Endothelial cell of hepatic sinusoid (primary cell): ENCODE data around the gene RAB44.

Experiments used
- in situ Hi-C: cut with HindIII; loops from 2 replicates; pipeline ENCODE4 v1.10.0; 2017; ENCODE audit warnings: low sequenced_read_pairs

Gene RAB44

DNA sequence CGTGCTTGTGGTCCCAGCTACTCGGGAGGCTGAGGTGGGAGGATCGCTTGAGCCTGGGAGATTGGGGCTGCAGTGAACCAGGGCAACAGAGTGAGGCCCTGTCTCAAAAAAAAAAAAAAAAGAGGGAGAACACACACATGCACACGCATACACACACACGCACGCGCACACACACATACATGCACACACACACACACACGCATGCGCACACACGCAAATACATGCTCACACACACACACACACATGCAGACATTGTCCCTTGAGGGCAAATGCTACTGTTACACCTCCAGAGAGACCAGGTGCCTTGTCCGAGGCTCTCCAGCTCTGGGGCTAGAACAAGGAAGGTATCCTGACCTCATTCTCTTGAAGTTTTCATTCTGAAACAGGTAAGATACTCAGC lies 64.5 kb downstream of the RAB44 start:
- in situ Hi-C loops: no loop called here

DNA sequence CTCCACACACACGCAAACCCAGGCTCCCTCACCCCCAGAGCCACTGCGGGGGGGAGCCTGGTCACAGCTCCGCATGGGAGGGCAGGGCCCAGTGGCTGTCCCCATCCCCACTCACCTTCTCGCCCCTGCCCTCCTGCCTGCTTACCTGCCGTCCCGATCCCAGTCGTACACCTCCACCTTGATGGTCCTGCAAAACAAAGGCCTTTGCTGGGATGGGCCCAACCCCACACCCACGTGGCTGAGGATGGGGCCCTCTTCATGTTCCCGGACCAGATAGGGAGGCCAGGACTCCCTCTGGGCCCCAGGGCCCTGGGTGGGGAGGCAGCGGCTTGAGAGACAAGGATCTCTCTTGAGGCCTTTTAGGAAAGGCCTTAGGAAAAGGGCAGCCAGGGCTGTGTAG lies 67.6 kb downstream of the RAB44 start:
- in situ Hi-C loops: loop anchor here (5.0 kb wide), 1 partner anchor 82 kb away; no protein-coding TSS in a partner anchor

DNA sequence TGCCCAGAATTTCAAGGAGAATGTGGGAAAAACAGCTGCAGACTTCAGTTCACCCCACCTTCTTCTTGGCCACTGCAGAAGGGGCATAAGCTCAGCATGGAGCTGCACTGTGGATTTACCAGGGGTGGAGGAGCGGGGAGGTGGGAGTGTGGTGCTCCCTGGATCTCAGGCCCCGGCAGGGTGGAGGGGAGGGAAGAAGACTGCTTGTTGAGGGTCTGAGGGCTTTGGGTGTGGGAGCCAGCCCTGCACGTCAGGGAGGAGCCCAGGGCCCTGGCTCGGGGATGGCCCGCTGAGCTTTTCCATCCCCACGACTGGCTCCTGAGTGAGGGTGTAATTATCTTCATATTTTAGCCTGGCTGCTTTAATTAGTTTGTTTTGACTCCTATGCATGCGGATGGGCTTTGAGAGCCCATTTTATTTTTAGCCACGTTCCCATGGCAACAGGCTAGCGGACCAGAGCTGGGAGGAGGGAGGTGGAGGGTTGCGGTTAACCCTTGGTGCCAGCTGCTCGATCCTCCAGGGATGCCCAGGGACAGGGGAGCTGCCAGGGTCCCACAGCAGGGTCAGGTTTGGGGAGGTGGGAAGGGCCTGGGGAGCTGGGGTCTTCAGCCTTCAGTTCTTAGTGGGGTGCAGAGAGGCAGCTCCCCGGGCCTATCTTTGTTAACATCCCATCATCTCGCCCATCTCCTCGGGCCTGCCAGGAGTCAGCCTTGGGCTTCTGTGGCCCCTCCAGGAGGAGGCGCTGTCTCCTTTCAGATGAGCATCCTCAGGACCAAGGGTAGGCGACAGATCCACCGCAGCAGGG lies 68.2 kb downstream of the RAB44 start:
- in situ Hi-C loops: loop anchor here (5.0 kb wide), 1 partner anchor 82 kb away; no protein-coding TSS in a partner anchor

DNA sequence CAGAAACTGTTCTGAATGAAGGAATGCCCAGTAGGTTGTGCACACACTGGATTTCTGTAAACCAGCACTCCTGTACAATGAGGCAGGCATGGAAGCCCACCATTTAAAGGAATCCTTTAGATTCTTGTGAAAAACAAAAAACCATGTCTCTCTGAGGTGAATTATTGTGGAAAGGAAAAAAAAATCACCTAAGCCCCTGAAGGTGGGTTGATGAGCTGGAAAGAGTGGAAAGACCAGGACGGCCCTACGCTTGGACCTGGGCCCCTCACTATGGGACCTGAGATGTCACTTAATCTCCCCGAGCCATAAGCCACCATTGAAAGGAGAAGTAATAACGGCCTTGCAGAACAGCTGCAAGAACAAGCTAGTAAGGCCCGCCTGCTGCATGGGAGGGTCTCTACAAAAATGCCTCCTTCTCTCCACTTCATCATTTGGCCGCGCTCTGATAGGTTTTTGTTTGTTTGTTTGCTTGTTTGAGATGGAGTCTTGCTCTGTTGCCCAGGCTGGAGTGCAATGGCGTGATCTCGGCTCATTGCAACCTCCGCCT lies 68.8 kb downstream of the RAB44 start:
- in situ Hi-C loops: loop anchor here (5.0 kb wide), 1 partner anchor 81 kb away; no protein-coding TSS in a partner anchor

DNA sequence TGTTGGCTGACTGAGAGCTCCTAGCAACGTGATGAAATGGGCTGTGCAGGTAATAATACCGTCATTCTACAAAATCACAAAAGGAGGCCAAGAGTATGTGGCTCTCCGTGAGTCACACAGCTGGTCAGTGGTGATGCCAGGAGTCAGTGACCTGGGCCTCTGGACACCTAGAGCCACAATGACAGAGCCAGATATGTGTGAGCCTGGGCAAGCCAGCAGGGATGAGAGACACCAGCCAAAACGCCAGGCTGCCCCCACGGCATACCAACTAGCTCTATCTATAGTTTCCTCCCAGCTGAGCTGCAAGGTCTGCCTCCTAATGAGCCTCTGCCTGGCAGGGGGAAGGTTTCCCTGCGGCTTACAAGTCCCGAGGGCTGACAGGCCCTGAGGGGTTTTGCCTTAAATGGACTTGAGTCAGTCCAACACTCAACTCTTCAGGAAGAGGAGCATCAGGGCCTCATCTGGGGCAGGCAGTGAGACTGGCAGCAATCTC lies 71.6 kb downstream of the RAB44 start:
- in situ Hi-C loops: loop anchor here (5.0 kb wide), 1 partner anchor 78 kb away; no protein-coding TSS in a partner anchor

DNA sequence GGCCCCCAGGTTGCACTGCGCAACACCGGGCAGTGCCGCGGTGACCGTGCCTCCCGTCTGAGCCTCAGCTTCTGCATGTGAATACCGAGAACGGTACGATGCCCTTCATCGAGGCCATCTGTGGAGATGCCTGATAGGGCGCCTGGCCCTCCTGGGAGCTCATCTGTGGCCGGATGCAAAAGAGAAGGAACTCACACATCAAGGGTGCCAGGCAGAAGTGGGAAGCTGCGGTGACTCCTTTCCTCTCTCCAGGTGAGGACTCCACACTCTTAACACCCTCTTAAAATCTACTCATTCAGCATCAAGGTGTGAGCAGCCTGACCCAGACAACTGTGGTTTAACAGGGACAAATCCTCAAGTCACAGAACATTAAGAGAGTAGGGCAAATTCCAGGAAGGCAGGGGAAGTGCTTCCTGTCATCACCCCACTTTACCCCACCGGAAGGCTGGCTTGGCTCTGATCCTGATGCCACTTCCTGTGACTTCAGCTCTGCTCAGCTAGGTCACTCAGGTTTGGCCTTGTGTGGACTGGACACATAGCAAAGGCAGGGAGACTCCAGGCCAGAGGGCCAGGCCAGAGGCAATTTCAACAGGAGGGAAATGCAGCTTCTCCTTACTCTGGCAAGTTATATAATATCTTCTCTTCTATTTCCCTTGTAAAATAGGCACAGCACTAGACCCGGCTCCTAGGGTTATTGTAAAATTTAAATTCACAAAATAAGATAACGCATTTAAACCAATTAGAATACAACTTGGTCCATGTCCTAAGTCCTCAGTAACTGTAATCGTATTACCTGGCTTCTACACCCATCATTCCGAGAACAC lies 72.3 kb downstream of the RAB44 start:
- in situ Hi-C loops: loop anchor here (5.0 kb wide), 1 partner anchor 77 kb away; no protein-coding TSS in a partner anchor

DNA sequence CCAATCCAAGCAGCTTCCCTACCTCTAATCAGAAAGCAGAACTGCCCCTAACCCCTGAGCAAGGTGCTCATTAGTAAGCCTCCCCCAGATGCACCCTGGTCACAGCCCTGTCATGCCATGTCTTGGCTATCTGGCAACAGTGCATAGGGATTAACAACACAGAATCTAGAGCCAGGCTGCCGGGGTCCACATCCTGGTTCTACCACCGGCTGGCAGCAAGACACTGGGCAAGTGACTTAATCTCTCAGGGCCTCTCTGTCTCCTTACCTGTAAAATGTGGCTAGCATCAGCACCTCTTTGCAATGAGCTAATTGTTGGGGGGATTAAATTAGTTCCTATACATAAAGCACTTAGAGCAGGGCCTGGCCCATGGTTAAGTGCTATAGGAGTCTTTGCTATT lies 73.5 kb downstream of the RAB44 start:
- in situ Hi-C loops: no loop called here

DNA sequence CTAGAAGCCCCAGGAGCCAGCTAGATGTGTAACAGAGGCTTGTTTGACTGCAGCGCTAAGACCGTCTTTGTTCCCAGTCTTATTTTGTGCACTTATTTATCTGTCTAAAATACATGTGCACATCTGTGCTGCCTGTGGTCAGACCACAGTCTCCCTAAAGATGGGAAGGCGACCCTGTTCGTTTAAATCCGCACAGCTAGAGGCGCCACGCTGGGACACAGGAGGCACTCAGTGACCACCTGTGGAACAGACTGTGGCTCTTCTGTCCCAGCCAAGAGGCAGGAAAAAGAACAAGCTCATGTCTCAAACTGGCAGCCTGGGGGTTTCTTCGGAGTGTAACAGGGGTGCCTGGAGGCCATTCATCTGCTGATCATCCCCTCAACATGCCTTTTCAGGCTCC lies 74.8 kb downstream of the RAB44 start:
- in situ Hi-C loops: no loop called here

DNA sequence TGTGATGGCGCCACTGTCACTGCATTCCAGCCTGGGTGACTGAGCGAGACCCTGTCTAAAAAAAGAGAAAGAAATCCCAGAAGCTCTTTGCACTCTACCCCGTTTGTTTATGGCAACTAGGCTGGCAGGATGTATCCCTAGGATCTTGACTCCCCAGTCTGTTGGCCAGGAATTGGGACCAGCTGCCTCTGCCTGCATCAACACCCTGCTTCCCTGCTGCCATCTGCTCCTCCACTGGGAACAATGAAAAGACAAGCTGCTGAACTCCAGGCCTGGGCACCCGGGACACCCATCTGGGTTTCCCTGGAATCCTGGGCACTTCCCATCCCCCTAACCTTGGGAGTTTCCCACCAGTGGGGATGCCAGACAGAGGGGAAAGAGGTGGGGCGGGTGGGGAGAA lies 76.7 kb downstream of the RAB44 start:
- in situ Hi-C loops: no loop called here

DNA sequence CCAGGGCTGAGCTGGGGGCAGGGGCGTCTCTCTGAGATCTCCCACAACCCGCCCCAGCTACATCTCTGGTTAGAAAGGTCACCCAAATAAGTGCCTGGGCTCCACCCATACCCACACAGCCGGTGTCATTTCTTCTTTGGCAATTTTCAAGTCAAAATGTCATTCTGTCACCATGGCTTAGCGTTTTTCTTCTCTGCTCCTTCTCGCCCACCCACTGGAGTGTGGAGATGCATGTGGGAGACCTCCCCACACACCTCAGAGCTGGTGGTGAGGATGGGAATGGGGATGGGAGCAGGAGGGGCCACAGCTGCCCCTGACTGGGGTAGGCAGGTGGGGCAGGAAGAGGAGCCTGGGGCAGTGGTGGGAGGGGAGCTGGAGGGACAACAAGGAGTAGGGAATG lies 78.5 kb downstream of the RAB44 start:
- in situ Hi-C loops: loop anchor here (5.0 kb wide), 1 partner anchor 36 kb away; no protein-coding TSS in a partner anchor

DNA sequence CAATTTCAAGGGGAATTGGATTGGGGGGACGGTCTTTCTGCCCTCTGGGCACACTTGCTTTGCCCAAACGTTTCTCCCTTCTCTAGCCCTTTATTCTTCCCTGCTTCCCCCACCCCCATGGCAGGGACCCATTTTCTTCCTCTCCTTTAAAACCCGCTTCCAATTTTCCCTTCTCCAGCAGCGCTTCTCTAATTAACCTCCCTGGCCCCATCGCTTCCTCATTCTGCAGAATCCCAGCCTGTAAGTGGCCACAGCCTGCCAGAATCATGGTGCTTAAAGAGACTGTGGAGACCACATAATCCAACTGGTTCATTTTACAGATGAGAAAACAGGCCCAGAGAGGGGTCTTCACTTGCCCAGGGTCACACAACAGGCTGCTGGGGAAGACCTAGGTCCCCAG lies 80.2 kb downstream of the RAB44 start:
- in situ Hi-C loops: loop anchor here (5.0 kb wide), 1 partner anchor 34 kb away; no protein-coding TSS in a partner anchor

DNA sequence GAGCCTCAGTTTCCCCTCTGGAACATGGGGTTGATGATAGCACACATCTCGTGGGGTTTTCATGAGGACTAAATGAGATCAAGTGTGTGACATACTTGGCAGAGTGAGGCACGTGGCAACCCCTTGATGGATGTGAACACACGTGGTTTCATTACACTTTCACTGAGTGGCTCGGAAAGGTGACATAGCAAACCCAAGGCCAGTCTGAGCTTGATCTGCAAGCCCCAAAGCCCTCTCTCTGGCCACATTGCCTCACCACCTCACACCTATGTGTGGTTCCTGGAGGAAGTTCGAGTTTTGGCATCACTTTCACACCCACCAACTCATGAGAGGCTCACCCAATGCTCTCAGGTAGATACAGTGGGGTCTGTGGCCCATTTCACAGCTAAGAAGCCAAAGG lies 81.6 kb downstream of the RAB44 start:
- in situ Hi-C loops: loop anchor here (5.0 kb wide), 1 partner anchor 33 kb away; no protein-coding TSS in a partner anchor

DNA sequence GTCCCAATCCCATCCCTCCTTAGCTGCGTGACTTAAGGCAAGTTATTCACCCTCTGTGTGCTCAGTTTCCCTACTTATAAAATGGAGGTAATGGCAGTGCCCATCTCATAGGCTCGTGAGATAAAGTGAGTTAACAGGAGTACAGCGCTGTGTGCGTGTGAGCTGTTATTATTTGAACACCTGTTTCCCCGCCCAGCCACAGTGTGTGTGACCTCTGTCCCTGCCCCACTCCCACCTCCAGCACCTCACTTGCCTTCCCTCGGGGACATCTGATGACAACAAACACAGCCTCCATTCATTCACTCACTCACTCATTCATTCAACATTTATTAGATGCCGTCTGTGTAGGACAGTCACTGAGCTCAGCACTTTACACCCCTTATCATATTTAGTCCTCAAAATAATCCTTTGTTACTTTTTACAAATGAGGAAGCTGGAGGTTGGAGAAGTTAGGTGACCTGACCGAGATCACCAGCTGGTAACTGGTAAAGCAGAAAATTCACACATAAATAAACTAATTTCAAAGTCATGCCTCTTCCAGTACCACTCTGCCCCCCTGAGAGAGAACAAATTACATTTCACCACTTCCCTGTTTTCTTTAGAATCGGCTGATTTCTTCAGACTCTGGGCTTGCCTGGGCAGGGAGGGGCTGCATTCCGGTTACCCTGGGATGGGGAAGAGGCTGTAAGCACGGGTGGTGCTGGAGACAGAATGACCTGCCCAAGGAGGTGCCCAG lies 83.0 kb downstream of the RAB44 start:
- in situ Hi-C loops: no loop called here

DNA sequence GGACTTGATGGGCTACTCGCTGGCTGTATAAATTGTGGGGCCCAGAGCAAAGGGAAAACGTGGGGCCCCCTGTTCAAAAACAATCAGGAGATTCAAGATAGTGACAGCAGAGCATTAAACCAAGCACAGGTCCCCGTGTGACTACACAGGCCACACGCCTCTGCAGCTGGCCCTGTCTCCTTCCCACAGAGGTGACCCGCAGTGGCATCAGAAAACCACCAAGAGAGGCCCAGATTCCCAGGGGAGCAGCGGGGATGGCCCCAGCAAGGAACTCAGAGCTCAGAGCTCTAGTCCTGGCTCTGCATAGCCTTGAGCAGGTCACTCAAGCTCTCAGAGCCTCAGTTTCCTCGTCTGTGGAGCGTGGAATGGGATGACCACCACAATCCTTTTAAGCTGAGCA lies 84.0 kb downstream of the RAB44 start:
- in situ Hi-C loops: no loop called here
